AG09309 (cell line): ENCODE data around the gene NFATC2IP.

ENCODE experiments used
- DNase-seq: peaks from one replicate; pipeline ENCODE4 v3.0.0-alpha.2; 2010; ENCODE audit warnings: low read depth
- H3K4me3 ChIP-seq: 2 replicates; pipeline ENCODE4 v1.5.1; 2011; ENCODE audit warnings: mild to moderate bottlenecking, low read depth, low read length, moderate library complexity; ENCODE audit not compliant: control insufficient read depth
- TF ChIP-seq, protein P1 (sequence below): IDR thresholded peaks from 2 replicates; pipeline ENCODE4 v1.5.1; 2011; ENCODE audit warnings: mild to moderate bottlenecking, low read depth, low read length, inconsistent platforms; ENCODE audit not compliant: insufficient read depth, control insufficient read depth; ENCODE audit errors: missing control alignments

The NFATC2IP gene

DNA sequence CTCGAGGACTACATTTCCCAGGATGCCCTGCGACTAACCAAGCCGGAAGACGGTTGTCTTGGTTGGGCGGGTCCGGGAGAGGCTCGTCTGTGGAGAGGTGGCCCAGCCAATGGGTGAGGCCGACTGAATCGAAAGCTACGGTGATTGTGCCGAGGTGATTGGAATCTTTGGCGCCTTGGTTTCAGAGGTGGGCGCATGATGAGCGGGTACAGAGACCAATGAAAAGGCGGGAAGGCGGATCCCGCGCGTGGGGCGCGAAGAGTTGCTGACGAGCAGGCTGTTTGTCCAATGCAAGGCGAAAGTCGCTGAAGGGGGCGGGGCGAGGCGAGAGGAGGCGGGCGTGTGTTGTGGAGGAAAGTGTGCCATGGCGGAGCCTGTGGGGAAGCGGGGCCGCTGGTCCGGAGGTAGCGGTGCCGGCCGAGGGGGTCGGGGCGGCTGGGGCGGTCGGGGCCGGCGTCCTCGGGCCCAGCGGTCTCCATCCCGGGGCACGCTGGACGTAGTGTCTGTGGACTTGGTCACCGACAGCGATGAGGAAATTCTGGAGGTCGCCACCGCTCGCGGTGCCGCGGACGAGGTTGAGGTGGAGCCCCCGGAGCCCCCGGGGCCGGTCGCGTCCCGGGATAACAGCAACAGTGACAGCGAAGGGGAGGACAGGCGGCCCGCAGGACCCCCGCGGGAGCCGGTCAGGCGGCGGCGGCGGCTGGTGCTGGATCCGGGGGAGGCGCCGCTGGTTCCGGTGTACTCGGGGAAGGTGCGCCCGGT, at the start of gene NFATC2IP:
Gene NFATC2IP, plus strand, starts transcription at position 290 of the 762 bp plus-strand sequence. Its CDS starts 75 bp downstream, at position 365.
- TF ChIP-seq, protein P1, sequence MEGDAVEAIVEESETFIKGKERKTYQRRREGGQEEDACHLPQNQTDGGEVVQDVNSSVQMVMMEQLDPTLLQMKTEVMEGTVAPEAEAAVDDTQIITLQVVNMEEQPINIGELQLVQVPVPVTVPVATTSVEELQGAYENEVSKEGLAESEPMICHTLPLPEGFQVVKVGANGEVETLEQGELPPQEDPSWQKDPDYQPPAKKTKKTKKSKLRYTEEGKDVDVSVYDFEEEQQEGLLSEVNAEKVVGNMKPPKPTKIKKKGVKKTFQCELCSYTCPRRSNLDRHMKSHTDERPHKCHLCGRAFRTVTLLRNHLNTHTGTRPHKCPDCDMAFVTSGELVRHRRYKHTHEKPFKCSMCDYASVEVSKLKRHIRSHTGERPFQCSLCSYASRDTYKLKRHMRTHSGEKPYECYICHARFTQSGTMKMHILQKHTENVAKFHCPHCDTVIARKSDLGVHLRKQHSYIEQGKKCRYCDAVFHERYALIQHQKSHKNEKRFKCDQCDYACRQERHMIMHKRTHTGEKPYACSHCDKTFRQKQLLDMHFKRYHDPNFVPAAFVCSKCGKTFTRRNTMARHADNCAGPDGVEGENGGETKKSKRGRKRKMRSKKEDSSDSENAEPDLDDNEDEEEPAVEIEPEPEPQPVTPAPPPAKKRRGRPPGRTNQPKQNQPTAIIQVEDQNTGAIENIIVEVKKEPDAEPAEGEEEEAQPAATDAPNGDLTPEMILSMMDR = no peak
- DNase-seq = peak; percentile 99
- peak within 1 kb of the TSS; percentile 82 for H3K4me3 ChIP-seq

DNA sequence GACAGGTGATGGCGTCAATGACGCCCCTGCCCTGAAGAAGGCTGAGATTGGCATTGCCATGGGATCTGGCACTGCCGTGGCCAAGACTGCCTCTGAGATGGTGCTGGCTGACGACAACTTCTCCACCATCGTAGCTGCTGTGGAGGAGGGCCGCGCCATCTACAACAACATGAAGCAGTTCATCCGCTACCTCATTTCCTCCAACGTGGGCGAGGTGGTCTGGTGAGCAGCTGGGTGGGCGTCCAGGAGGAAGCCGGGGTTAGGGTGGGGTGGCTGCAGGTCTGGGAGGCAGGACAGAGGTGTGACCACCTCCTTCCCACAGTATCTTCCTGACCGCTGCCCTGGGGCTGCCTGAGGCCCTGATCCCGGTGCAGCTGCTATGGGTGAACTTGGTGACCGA, 48.9 kb upstream of the NFATC2IP start:
- TF ChIP-seq, protein P1 = no peak
- no peak overlapping the region for H3K4me3 ChIP-seq
- DNase-seq = no peak

DNA sequence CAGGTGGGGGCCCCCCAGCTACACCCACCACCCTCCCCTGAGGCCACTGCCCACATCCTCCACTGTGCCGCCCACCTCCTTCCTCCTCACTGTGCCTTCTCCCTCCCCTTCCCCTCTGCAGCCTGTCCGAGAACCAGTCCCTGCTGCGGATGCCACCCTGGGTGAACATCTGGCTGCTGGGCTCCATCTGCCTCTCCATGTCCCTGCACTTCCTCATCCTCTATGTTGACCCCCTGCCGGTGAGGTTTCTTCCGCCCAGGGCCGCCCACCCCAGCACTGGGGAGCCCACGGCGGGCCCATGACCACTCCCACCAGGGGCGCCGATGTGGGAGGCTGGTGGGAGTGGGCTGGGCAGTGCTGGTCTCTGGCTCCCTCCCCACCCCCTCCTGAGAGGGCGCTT, 47.8 kb upstream of the NFATC2IP start:
- TF ChIP-seq, protein P1 = no peak
- no peak overlapping the region for H3K4me3 ChIP-seq
- DNase-seq = no peak

DNA sequence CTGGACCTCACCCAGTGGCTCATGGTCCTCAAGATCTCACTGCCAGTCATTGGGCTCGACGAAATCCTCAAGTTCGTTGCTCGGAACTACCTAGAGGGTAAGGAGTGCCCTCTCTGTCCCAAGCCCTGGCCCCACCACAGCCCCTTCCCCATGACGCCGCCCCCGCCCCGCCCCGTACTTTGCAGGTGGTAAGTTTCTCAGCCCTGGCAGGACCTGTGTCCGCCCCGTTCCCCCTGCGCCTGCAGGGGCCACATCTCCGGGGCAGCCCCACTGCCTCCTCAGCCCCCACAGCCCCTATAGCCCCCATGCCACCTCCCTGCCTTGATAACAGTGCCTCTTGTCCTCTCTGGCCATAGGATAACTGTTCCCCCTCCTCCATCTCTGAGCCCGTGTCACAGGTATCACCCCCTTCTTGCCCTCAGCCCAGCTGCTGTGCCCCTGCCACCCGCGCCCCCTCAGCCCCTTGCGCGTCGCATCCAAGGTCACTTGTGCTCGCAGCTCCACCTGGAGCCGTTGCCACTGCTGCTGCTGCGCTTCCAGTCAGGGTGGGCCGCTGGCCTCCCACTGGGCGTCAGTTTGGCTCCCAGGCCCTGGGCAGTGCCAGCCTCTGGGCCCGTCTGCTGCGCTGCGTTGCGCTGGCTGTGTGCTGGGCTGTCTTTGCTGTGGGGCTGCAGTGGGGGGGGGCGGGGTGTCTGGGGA, 47.2 kb upstream of the NFATC2IP start:
- no peak overlapping the region for H3K4me3 ChIP-seq
- no peak for DNase-seq
- TF ChIP-seq, protein P1 = no peak

DNA sequence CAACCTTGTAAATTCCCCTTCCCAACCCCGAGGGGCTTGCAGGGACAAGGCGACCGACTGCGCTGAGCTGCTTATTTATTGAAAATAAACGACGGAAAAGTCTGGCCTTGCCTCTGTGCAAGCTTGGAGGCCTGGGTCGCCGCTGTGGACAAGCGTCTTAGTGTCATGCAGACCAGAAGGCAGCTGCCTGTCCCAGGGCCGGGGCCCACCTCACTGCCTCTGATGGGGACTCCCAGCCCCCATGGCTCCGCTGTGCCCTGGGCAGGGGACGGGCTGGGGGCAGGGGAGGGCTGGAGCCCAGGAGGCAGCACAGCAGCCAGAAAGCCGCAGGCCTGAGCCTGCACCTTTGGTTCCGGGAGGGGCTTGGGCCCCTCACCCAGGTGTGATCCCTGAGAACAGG, 46.4 kb upstream of the NFATC2IP start:
- TF ChIP-seq, protein P1 = no peak
- no peak for DNase-seq
- no peak overlapping the region for H3K4me3 ChIP-seq

DNA sequence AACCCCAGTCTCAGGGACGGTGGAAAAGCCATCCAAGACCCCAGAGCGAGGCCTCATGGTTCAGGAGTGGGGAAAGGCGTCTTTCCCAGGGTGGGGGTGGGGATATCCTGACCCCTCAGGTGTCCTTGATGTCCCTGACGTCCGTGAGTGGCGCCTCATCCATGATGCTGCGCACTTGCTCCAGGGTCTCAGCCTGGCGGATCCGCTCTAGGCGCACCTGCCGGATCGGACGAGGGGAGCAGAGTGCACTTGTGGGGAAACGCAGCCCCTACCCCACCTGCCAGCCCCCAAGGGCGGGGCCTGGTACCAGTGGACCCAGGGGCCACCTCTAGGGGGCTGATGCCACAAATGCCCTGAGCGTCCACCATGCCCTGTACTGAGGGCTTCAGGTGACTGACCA, 45.9 kb upstream of the NFATC2IP start:
- H3K4me3 ChIP-seq = no peak overlapping the region
- TF ChIP-seq, protein P1 = no peak
- no peak for DNase-seq
